ENCODE results near the gene MTMR4.
"Not testable (repeated sequence)": the region's sequence is repeated elsewhere in the genome, so short reads cannot be mapped to it uniquely, and the experiment has no call there.

Gene MTMR4

GRCh38 chr17:58487589-58488427, 26.6 kb downstream of the MTMR4 start, which contains the start of gene HSF5:
HSF5 (minus strand) TSS chr17:58488408; CDS start chr17:58488274, 134 bp downstream.
- ATAC-seq: no peak; the same call in 2 of the 3 replicates
- TF ChIP-seq OSR1 (CRISPR knock-in tag; IDR thresholded peaks at IDR 0.05): no peak
- no peak for TF ChIP-seq ESRRG (CRISPR knock-in tag; IDR thresholded peaks at IDR 0.05)
- TF ChIP-seq TSHZ2 (CRISPR knock-in tag; IDR thresholded peaks at IDR 0.05): no peak
- no peak for TF ChIP-seq ISL1 (CRISPR knock-in tag; IDR thresholded peaks at IDR 0.05)
- no peak for TF ChIP-seq SNAI2 (CRISPR knock-in tag; IDR thresholded peaks at IDR 0.05)
- no peak for TF ChIP-seq RARB (CRISPR knock-in tag; IDR thresholded peaks at IDR 0.05)
- TF ChIP-seq ZFP30 (CRISPR knock-in tag; IDR thresholded peaks at IDR 0.05): no peak
- TF ChIP-seq TCF4 (CRISPR knock-in tag; IDR thresholded peaks at IDR 0.05; ENCODE audit: borderline replicate concordance): no peak
- no peak for TF ChIP-seq PPARA (CRISPR knock-in tag; IDR thresholded peaks at IDR 0.05; ENCODE audit: borderline replicate concordance)
- TF ChIP-seq, protein P1, sequence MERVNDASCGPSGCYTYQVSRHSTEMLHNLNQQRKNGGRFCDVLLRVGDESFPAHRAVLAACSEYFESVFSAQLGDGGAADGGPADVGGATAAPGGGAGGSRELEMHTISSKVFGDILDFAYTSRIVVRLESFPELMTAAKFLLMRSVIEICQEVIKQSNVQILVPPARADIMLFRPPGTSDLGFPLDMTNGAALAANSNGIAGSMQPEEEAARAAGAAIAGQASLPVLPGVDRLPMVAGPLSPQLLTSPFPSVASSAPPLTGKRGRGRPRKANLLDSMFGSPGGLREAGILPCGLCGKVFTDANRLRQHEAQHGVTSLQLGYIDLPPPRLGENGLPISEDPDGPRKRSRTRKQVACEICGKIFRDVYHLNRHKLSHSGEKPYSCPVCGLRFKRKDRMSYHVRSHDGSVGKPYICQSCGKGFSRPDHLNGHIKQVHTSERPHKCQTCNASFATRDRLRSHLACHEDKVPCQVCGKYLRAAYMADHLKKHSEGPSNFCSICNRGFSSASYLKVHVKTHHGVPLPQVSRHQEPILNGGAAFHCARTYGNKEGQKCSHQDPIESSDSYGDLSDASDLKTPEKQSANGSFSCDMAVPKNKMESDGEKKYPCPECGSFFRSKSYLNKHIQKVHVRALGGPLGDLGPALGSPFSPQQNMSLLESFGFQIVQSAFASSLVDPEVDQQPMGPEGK (CRISPR knock-in tag; IDR thresholded peaks at IDR 0.05; ENCODE audit: borderline replicate concordance): no peak
- TF ChIP-seq CSRNP3 (CRISPR knock-in tag; IDR thresholded peaks at IDR 0.05): no peak
- no peak for TF ChIP-seq ZC3H10 (CRISPR knock-in tag; IDR thresholded peaks at IDR 0.05)
- TF ChIP-seq ARNTL (CRISPR knock-in tag; IDR thresholded peaks at IDR 0.05; ENCODE audit: borderline replicate concordance, low read depth): no peak

- no peak for TF ChIP-seq OSR1 (CRISPR knock-in tag; IDR thresholded peaks at IDR 0.05)
- TF ChIP-seq TCF4 (CRISPR knock-in tag; IDR thresholded peaks at IDR 0.05; ENCODE audit: borderline replicate concordance): no peak
- TF ChIP-seq RARB (CRISPR knock-in tag; IDR thresholded peaks at IDR 0.05): no peak
- TF ChIP-seq ESRRG (CRISPR knock-in tag; IDR thresholded peaks at IDR 0.05): no peak
- TF ChIP-seq SNAI2 (CRISPR knock-in tag; IDR thresholded peaks at IDR 0.05): no peak
- TF ChIP-seq TOX (CRISPR knock-in tag; IDR thresholded peaks at IDR 0.05; ENCODE audit: borderline replicate concordance): no peak
- no peak for TF ChIP-seq ZFP3 (CRISPR knock-in tag; IDR thresholded peaks at IDR 0.05)
- no peak for TF ChIP-seq PPARA (CRISPR knock-in tag; IDR thresholded peaks at IDR 0.05; ENCODE audit: borderline replicate concordance)
- TF ChIP-seq ZNF8 (CRISPR knock-in tag; IDR thresholded peaks at IDR 0.05): no peak
- no peak for TF ChIP-seq GLIS3 (CRISPR knock-in tag; IDR thresholded peaks at IDR 0.05)
- no peak for TF ChIP-seq POU6F1 (CRISPR knock-in tag; IDR thresholded peaks at IDR 0.05; ENCODE audit: borderline replicate concordance, low read depth)
- no peak for ATAC-seq
Measured at GRCh38 chr17:58484600-58484999, 29.8 kb downstream of the MTMR4 start.

- ATAC-seq: not testable (repeated sequence)
Measured at GRCh38 chr17:58481798-58482197, 32.6 kb downstream of the MTMR4 start.

GRCh38 chr17:58480090-58480489, 34.3 kb downstream of the MTMR4 start:
- no peak for ATAC-seq

More at GRCh38 chr17:58480090-58480489, 34.3 kb downstream of the MTMR4 start:
- TF ChIP-seq, protein P2, sequence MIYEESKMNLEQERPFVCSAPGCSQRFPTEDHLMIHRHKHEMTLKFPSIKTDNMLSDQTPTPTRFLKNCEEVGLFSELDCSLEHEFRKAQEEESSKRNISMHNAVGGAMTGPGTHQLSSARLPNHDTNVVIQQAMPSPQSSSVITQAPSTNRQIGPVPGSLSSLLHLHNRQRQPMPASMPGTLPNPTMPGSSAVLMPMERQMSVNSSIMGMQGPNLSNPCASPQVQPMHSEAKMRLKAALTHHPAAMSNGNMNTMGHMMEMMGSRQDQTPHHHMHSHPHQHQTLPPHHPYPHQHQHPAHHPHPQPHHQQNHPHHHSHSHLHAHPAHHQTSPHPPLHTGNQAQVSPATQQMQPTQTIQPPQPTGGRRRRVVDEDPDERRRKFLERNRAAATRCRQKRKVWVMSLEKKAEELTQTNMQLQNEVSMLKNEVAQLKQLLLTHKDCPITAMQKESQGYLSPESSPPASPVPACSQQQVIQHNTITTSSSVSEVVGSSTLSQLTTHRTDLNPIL (CRISPR knock-in tag; IDR thresholded peaks at IDR 0.05; ENCODE audit: low read depth): no peak
- TF ChIP-seq RARB (CRISPR knock-in tag; IDR thresholded peaks at IDR 0.05): no peak
- TF ChIP-seq PPARA (CRISPR knock-in tag; IDR thresholded peaks at IDR 0.05; ENCODE audit: borderline replicate concordance): no peak
- TF ChIP-seq ZFP3 (CRISPR knock-in tag; IDR thresholded peaks at IDR 0.05): no peak
